Keratinocyte (primary cell): ENCODE data around the gene PEPD. TPM values are rescaled to one million over a fixed set of nuclear protein-coding genes. Genes with fewer than 3 reads are reported as not detected.
A peak's percentile ranks its signal among the peaks of the same experiment; 100 is the strongest.

Source experiments
- DNase-seq: peaks from one replicate; pipeline ENCODE4 v3.0.0-alpha.2; 2011; ENCODE audit warnings: low read depth, missing footprints, low spot score
- FAIRE-seq: peaks from 2 replicates; lab custom pipeline; 2011; peaks lifted over from hg19 to GRCh38; lab: Jason Lieb, UNC
- H2AFZ ChIP-seq: 2 replicates; pipeline ENCODE4 v1.6.0; 2012; ENCODE audit warnings: low read length, control low read depth, inconsistent platforms; ENCODE audit not compliant: control insufficient read depth
- H3K27ac ChIP-seq: 2 replicates; pipeline ENCODE4 v1.5.1; 2011; ENCODE audit warnings: low read length; ENCODE audit not compliant: control insufficient read depth, insufficient read depth
- H3K27me3 ChIP-seq: 3 replicates; pipeline ENCODE4 v1.6.0; 2011; ENCODE audit warnings: low read length; ENCODE audit not compliant: control insufficient read depth, insufficient read depth; ENCODE audit errors: extremely low read depth
- H3K36me3 ChIP-seq, 2 experiments: 2 replicates in 1 of 2; 3 replicates in 1 of 2; pipeline ENCODE4 v1.5.1; 2011; ENCODE audit warnings: low read length in 2 of 2, mild to moderate bottlenecking in 1 of 2; ENCODE audit not compliant: control insufficient read depth in 2 of 2, insufficient read depth in 2 of 2; ENCODE audit errors: extremely low read depth in 1 of 2
- H3K4me1 ChIP-seq: 3 replicates; pipeline ENCODE4 v1.5.1; 2011; ENCODE audit warnings: low read length; ENCODE audit not compliant: control insufficient read depth, insufficient read depth; ENCODE audit errors: extremely low read depth
- H3K4me2 ChIP-seq: 3 replicates; pipeline ENCODE4 v1.6.0; 2011; ENCODE audit warnings: low read depth, low read length; ENCODE audit not compliant: control insufficient read depth, insufficient read depth; ENCODE audit errors: extremely low read depth
- H3K4me3 ChIP-seq, 3 experiments: fragments of 200-600 bp in 1 of 3; sonication (generic) in 1 of 3; 2 replicates in 2 of 3; 3 replicates in 1 of 3; pipeline ENCODE4 v1.5.1; 2011 to 2016; ENCODE audit warnings: low read length in 3 of 3, mild to moderate bottlenecking in 3 of 3, control low read depth in 2 of 3, inconsistent platforms in 1 of 3, low read depth in 1 of 3, mixed read lengths in 1 of 3, mixed run types in 1 of 3, moderate library complexity in 1 of 3; ENCODE audit not compliant: control insufficient read depth in 2 of 3, insufficient read depth in 2 of 3; ENCODE audit errors: extremely low read depth in 1 of 3
- H3K79me2 ChIP-seq: 2 replicates; pipeline ENCODE4 v1.6.0; 2012; ENCODE audit warnings: low read length; ENCODE audit not compliant: control insufficient read depth, insufficient read depth
- H3K9ac ChIP-seq: 3 replicates; pipeline ENCODE4 v1.6.0; 2011; ENCODE audit warnings: low read length; ENCODE audit not compliant: control insufficient read depth, insufficient read depth; ENCODE audit errors: extremely low read depth
- H3K9me1 ChIP-seq: 3 replicates; pipeline ENCODE4 v1.6.0; 2011; ENCODE audit warnings: low read length; ENCODE audit not compliant: control insufficient read depth, insufficient read depth; ENCODE audit errors: extremely low read depth
- H3K9me3 ChIP-seq: 2 replicates; pipeline ENCODE4 v1.5.1; 2012; ENCODE audit warnings: low read depth, low read length; ENCODE audit not compliant: control insufficient read depth
- H4K20me1 ChIP-seq: 3 replicates; pipeline ENCODE4 v1.6.0; 2011; ENCODE audit warnings: low read length; ENCODE audit not compliant: control insufficient read depth, insufficient read depth; ENCODE audit errors: extremely low read depth
- EZH2 ChIP-seq: IDR thresholded peaks from one replicate; pipeline ENCODE4 v1.6.1; 2012; ENCODE audit warnings: inconsistent platforms, mild to moderate bottlenecking, low read length, moderate library complexity
- dilution Hi-C: fragments of 300-500 bp; cut with MboI; formaldehyde crosslinking; loops from one replicate; pipeline ENCODE4 v1.7.0; 2020; ENCODE audit warnings: low sequenced_read_pairs; ENCODE audit not compliant: extremely low pct_ligation_motif_present
- polyA plus RNA-seq, 5 experiments: library from polyadenylated mRNA; depleted of rRNA in 3 of 5; stranded (reverse) in 3 of 5; stranded (forward) in 1 of 5; unstranded in 1 of 5; fragments of >200 nt; gene quantifications; 1 replicate in 1 of 5; 2 replicates in 3 of 5; 3 replicates in 1 of 5; pipeline versions ENCODE4 v1.2.1 to v1.2.3, GENCODE V29; 2011 to 2012; ENCODE audit warnings: missing spikeins in 2 of 5, low read depth in 1 of 5, low replicate concordance in 1 of 5
- TF ChIP-seq, protein P1 (sequence below), 3 experiments: IDR thresholded peaks in 1 of 3; conservative IDR thresholded peaks in 1 of 3; optimal IDR thresholded peaks in 1 of 3; 2 replicates in 2 of 3; 3 replicates in 1 of 3; pipeline versions ENCODE3 to v1.5.1; 2011; ENCODE audit warnings: low read length in 3 of 3, mild to moderate bottlenecking in 3 of 3, moderate library complexity in 2 of 3, control low read depth in 1 of 3, inconsistent platforms in 1 of 3; ENCODE audit not compliant: insufficient read depth in 2 of 3; ENCODE audit errors: extremely low read depth in 1 of 3

The PEPD gene
- polyA plus RNA-seq, 1 donor (not counting 4 experiments of a cell fraction or from before 2014, with no cell fraction given), result 36.9 TPM

DNA sequence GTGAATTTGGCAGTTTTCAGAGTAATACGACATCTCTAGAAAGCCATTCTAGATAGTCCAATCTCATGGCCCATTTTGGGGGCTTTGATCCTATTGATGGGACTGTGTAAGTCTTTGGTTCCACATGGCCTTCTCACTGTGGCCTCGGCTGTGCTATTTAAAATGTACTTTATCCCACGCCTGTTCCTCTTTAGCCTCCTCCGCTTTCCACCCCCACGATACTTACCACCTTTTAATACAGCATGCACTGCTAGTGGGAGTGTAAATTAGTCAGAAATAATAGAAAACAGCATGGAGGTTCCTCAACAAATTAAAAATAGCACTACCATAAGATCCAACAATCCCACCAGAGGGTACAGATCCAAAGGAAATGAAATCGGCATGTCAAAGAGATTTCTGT lies 176.4 kb downstream of the PEPD start:
- Histone ChIP-seq H4K20me1 (no peaks in the 10 kb centered on the region), H3K27ac (no peak overlapping the region), H3K4me1 (peaks cover 12% of the 10 kb centered on the region), H3K79me2 (no peaks in the 10 kb centered on the region), H3K4me2 (no peak overlapping the region), H3K36me3 (no peaks in the 10 kb centered on the region), H3K9ac (no peak overlapping the region), H3K9me3 (no peaks in the 10 kb centered on the region), H3K9me1 (no peaks in the 10 kb centered on the region), H3K4me3 (no peak overlapping the region), H3K27me3 (peaks cover 7% of the 10 kb centered on the region), H2AFZ (no peak overlapping the region)
- DNase-seq (no peak), FAIRE-seq (no peak)
- TF ChIP-seq, protein P1, sequence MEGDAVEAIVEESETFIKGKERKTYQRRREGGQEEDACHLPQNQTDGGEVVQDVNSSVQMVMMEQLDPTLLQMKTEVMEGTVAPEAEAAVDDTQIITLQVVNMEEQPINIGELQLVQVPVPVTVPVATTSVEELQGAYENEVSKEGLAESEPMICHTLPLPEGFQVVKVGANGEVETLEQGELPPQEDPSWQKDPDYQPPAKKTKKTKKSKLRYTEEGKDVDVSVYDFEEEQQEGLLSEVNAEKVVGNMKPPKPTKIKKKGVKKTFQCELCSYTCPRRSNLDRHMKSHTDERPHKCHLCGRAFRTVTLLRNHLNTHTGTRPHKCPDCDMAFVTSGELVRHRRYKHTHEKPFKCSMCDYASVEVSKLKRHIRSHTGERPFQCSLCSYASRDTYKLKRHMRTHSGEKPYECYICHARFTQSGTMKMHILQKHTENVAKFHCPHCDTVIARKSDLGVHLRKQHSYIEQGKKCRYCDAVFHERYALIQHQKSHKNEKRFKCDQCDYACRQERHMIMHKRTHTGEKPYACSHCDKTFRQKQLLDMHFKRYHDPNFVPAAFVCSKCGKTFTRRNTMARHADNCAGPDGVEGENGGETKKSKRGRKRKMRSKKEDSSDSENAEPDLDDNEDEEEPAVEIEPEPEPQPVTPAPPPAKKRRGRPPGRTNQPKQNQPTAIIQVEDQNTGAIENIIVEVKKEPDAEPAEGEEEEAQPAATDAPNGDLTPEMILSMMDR (optimal IDR thresholded peaks at IDR 0.05 in 1 of 3, IDR thresholded peaks at IDR 0.05 in 1 of 3, conservative IDR thresholded peaks at IDR 0.05 in 1 of 3; ENCODE audit: extremely low read depth in 1 of 3, insufficient read depth in 2 of 3, low read length in 3 of 3), result no peak
- TF ChIP-seq EZH2, result no peak
- dilution Hi-C loops, result no loop called here

DNA sequence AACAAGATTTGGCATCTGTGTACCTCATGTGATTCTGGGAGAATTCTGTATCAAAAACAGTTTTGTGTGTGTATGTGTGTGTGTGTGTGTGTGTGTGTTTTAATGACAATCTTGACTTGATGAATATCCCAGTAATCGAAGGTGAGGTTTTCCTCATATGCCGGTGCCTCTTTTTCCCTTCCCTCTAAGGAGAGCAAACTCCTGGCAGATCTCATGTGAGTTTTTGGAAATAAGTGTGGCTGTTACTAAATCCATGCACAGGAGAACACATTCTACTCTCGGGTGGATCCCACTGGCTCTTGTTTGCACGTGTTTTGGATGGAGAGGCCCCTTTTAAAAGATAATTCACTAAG lies 177.0 kb downstream of the PEPD start:
- Histone ChIP-seq H3K9ac (no peak overlapping the region), H3K27ac (no peak overlapping the region), H3K79me2 (no peaks in the 10 kb centered on the region), H3K4me2 (no peak overlapping the region), H3K4me3 (no peak overlapping the region), H4K20me1 (no peaks in the 10 kb centered on the region), H3K9me3 (no peaks in the 10 kb centered on the region), H3K9me1 (no peaks in the 10 kb centered on the region), H2AFZ (no peak overlapping the region), H3K4me1 (peaks cover 6% of the 10 kb centered on the region), H3K36me3 (no peaks in the 10 kb centered on the region), H3K27me3 (peaks cover 7% of the 10 kb centered on the region)
- FAIRE-seq (peak; percentile 41), DNase-seq (no peak)
- TF ChIP-seq, protein P1 (optimal IDR thresholded peaks at IDR 0.05 in 1 of 3, IDR thresholded peaks at IDR 0.05 in 1 of 3, conservative IDR thresholded peaks at IDR 0.05 in 1 of 3; ENCODE audit: extremely low read depth in 1 of 3, insufficient read depth in 2 of 3, low read length in 3 of 3), result no peak
- TF ChIP-seq EZH2, result no peak
- dilution Hi-C loops, result no loop called here
